ENCODE results near the gene PRDM8.

DNA sequence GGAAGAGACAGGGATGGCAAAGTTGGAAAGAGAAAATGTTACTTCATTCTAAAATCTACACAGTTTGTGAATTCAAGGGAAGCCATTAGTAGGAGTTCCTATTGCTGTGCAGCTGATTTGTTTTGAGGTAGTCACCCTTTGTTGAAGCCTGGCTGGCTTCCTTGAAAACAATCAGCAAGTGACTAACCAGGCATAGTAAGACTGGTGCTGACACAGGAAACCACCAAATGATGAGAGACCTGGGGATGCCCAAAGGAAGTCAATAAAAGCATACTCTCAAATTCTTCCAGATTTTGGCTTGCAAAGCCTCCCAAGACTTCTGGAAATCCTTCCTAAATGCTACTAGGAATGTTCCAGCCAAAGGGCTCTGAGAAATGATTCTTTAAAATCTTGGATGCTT is 23.9 kb upstream of the PRDM8 start:
- TF ChIP-seq, protein P1, sequence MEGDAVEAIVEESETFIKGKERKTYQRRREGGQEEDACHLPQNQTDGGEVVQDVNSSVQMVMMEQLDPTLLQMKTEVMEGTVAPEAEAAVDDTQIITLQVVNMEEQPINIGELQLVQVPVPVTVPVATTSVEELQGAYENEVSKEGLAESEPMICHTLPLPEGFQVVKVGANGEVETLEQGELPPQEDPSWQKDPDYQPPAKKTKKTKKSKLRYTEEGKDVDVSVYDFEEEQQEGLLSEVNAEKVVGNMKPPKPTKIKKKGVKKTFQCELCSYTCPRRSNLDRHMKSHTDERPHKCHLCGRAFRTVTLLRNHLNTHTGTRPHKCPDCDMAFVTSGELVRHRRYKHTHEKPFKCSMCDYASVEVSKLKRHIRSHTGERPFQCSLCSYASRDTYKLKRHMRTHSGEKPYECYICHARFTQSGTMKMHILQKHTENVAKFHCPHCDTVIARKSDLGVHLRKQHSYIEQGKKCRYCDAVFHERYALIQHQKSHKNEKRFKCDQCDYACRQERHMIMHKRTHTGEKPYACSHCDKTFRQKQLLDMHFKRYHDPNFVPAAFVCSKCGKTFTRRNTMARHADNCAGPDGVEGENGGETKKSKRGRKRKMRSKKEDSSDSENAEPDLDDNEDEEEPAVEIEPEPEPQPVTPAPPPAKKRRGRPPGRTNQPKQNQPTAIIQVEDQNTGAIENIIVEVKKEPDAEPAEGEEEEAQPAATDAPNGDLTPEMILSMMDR (IDR thresholded peaks at IDR 0.05; ENCODE audit: low read length), result no peak
- TF ChIP-seq EZH2 (optimal IDR thresholded peaks at IDR 0.05; ENCODE audit: low read depth, low read length), result no peak
